Adrenal gland (tissue), 19 donors: Measurements from ENCODE around the gene TMEM88. TPM values are rescaled to one million over a fixed set of nuclear protein-coding genes. Genes with fewer than 3 reads are reported as not detected.

Source experiments
- DNase-seq, 7 donors: peaks; one replicate each; pipeline ENCODE4 v3.0.0-alpha.2; 2019 to 2020
- H3K27ac ChIP-seq, 5 donors: fragments of 200-600 bp; sonication (generic) in 4 of 5; 1 replicate in 3 of 5; 2 replicates in 2 of 5; pipeline versions ENCODE4 v1.5.1 to v1.8.0; 2016 to 2020; ENCODE audit warnings: mild to moderate bottlenecking in 1 of 5
- H3K27me3 ChIP-seq: fragments of 200-600 bp; 2 replicates; pipeline ENCODE4 v1.8.0; 2021
- H3K36me3 ChIP-seq, 2 donors: fragments of 200-600 bp; replicated peaks in 1 of 2; 1 replicate in 1 of 2; 2 replicates in 1 of 2; pipeline versions ENCODE4 v1.5.1 to v1.8.0; 2018 to 2022
- H3K4me1 ChIP-seq, 2 donors: fragments of 200-600 bp; replicated peaks in 1 of 2; 1 replicate in 1 of 2; 2 replicates in 1 of 2; pipeline versions ENCODE4 v1.5.1 to v1.8.0; 2018 to 2021
- H3K4me3 ChIP-seq, 4 donors: fragments of 200-600 bp; sonication (generic) in 3 of 4; one replicate each; pipeline ENCODE4 v1.5.1; 2016 to 2018
- H3K9me3 ChIP-seq, 3 donors: fragments of 200-600 bp; sonication (generic) in 1 of 3; replicated peaks in 1 of 3; 1 replicate in 2 of 3; 2 replicates in 1 of 3; pipeline versions ENCODE4 v1.5.1 to v1.8.0; 2016 to 2021
- POLR2A ChIP-seq, 2 donors: fragments of 450-650 bp; IDR thresholded peaks; one replicate each; pipeline ENCODE4 v1.6.1; 2017; ENCODE audit warnings: antibody characterized with exemption in 2 of 2, mild to moderate bottlenecking in 2 of 2, moderate library complexity in 1 of 2
- WGBS, 4 donors: extraction: QIAGEN DNeasy Blood & Tissue Kit in 2 of 4; methylation state at CpG; one replicate each; pipeline versions ENCODE4 v1.1.5 to v1.1.7; 2013 to 2017; 5-methylcytosine and 5-hydroxymethylcytosine counted together
- intact Hi-C, 2 donors: fragments of 100-400 bp; cut with DNase I; formaldehyde crosslinking; loops; one replicate each; pipeline versions ENCODE4 v1.14.1 to v1.15.0; 2022 to 2023
- long read RNA-seq, 10 donors: library from polyadenylated mRNA in 3 of 10; unstranded in 2 of 10; stranded (forward) in 1 of 10; transcript quantifications; one replicate each; pipeline ENCODE4 v2.0.0 and lab custom pipeline, GENCODE V29; 2021 to 2026
- polyA plus RNA-seq, 3 donors: library from polyadenylated mRNA; stranded (reverse); fragments of 200-250 nt in 2 of 3; fragments of 350-450 nt in 1 of 3; fragmentation: Illumina TruSeq in 1 of 3; extraction: RNeasy Lipid Tissue Mini Kit (QIAGEN cat#74804) in 1 of 3; gene quantifications; one replicate each; pipeline ENCODE4 v1.2.3, GENCODE V29; 2013 to 2014
- total RNA-seq, 9 donors: library from RNA; depleted of rRNA in 4 of 9; stranded (reverse); fragments of >200 nt in 4 of 9; fragments of 120-200 nt in 1 of 9; fragmentation: NEBNext Ultra II Directional in 1 of 9; extraction: Animal tissue kit (Norgen Biotek cat#: 25700) in 1 of 9; gene quantifications; one replicate each; pipeline versions ENCODE4 v1.1.0 to v1.2.4, GENCODE V29; 2013 to 2023
- TF ChIP-seq, protein P1 (sequence below), 6 experiments: fragments of 450-650 bp in 4 of 6; fragments of 200-600 bp in 2 of 6; sonication (generic) in 1 of 6; IDR thresholded peaks; 1 replicate in 5 of 6; 2 replicates in 1 of 6; pipeline versions ENCODE4 v1.5.1 to v1.8.0; 2016 to 2021; ENCODE audit warnings: antibody characterized with exemption in 6 of 6, mild to moderate bottlenecking in 2 of 6, moderate library complexity in 1 of 6
- donor health status: healthy with polysubstance abuse.
- donor health status: Bipolar disorder and iron deficiency.
- donor health status: DM: yes; HTN: yes; CAD: no.
- donor health status: DM: no; HTN: no; CAD: no.
- donor health status: DM: no; HTN: no; CAD: no.
- donor health status: DM: yes; HTN: yes; CAD: no.

Gene TMEM88, protein sequence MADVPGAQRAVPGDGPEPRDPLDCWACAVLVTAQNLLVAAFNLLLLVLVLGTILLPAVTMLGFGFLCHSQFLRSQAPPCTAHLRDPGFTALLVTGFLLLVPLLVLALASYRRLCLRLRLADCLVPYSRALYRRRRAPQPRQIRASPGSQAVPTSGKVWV
- total RNA-seq (10 to 100 TPM; 14.9 to 52.8 (median 24.0) TPM), polyA plus RNA-seq (100 to 1,000 TPM in 1 of 3 donors, 10 to 100 TPM in 1, 1 to 10 TPM in 1; 7.9 to 107 (median 70.9) TPM)
- long read RNA-seq, donor 1, transcript TMEM88-201 (2 exons, 875 nt), result major isoform, 9 of 15 reads
- long read RNA-seq, donor 1, transcript TMEM88-202 (2 exons, 510 nt), result minor isoform, 6 of 15 reads
- long read RNA-seq, donor 1, partial matches to known transcripts, result 0 of 15 reads
- long read RNA-seq, donor 1, other reads (novel, unspliced or antisense), result 0 of 15 reads
- long read RNA-seq, donor 2, transcript TMEM88-201 (2 exons, 875 nt), result major isoform, 7 of 10 reads
- long read RNA-seq, donor 2, partial matches to known transcripts, result 0 of 10 reads
- long read RNA-seq, donor 2, other reads (novel, unspliced or antisense), result 0 of 10 reads
- long read RNA-seq, donor 3, transcript TMEM88-202 (2 exons, 510 nt), result minor isoform, 6 of 14 reads
- long read RNA-seq, donor 3, transcript TMEM88-201 (2 exons, 875 nt), result major isoform, 8 of 14 reads
- long read RNA-seq, donor 3, partial matches to known transcripts, result 0 of 14 reads
- long read RNA-seq, donor 3, other reads (novel, unspliced or antisense), result 0 of 14 reads
- long read RNA-seq, donor 4, partial matches to known transcripts, result 0 of 4 reads
- long read RNA-seq, donor 4, other reads (novel, unspliced or antisense), result 0 of 4 reads
- long read RNA-seq, donor 5, transcript TMEM88-201 (2 exons, 875 nt), result major isoform, 12 of 21 reads
- long read RNA-seq, donor 5, transcript TMEM88-202 (2 exons, 510 nt), result minor isoform, 7 of 21 reads
- long read RNA-seq, donor 5, partial matches to known transcripts, result 0 of 21 reads
- long read RNA-seq, donor 5, other reads (novel, unspliced or antisense), result 2 of 21 reads
- long read RNA-seq, donor 6, partial matches to known transcripts, result 0 of 4 reads
- long read RNA-seq, donor 6, other reads (novel, unspliced or antisense), result 1 of 4 reads
- long read RNA-seq, donor 7, partial matches to known transcripts, result 0 of 7 reads
- long read RNA-seq, donor 7, other reads (novel, unspliced or antisense), result 0 of 7 reads
- long read RNA-seq, donor 8, transcript TMEM88-201 (2 exons, 875 nt), result major isoform, 15 of 612 reads
- long read RNA-seq, donor 8, partial matches to known transcripts, result 33 of 612 reads
- long read RNA-seq, donor 8, other reads (novel, unspliced or antisense), result 561 of 612 reads
- long read RNA-seq, donor 9, transcript TMEM88-201 (2 exons, 875 nt), result major isoform, 7 of 9 reads
- long read RNA-seq, donor 9, partial matches to known transcripts, result 0 of 9 reads
- long read RNA-seq, donor 9, other reads (novel, unspliced or antisense), result 0 of 9 reads
- long read RNA-seq, donor 10, transcript TMEM88-201 (2 exons, 875 nt), result major isoform, 12 of 16 reads
- long read RNA-seq, donor 10, partial matches to known transcripts, result 0 of 16 reads
- long read RNA-seq, donor 10, other reads (novel, unspliced or antisense), result 0 of 16 reads

DNA sequence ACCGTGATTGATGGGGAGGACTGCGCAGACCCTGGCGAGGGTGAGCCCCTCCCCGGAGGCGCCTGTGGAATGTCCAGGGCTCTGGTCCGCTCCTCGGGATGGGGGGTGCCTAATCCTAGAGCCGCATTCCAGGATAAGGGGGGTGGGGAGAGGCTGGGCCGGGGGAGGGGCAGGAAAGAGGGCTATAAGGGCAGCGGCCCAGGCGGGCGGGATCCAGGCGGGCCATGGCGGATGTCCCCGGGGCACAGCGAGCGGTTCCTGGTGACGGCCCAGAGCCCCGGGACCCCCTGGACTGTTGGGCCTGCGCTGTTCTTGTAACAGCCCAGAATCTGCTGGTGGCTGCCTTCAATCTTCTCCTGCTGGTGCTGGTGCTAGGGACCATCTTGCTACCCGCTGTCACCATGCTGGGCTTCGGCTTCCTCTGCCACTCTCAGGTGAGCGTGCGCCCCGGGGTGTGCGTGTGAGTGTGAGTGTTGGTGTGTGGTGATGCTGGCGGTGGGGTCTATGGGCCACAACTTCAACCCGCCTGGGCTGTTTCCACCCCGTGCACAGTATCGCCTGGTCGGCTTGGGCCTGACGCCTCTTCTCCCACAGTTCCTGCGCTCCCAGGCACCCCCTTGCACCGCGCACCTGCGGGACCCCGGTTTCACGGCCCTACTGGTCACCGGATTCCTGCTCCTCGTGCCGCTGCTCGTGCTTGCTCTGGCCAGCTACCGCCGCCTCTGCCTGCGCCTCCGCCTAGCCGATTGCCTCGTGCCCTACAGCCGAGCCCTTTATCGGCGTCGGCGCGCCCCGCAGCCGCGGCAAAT is at the start of gene TMEM88:
TMEM88 (plus strand) TSS at position 216 of the 809 bp plus-strand sequence; CDS start at position 225, 9 bp downstream.
- H3K27ac ChIP-seq, result peak within 1 kb of the TSS in 4 of 5 donors; percentile 63 to 91 (median 82)
- H3K4me3 ChIP-seq, result peak within 1 kb of the TSS in 1 of 4 donors; percentile 58
- peak in 6 of 7 donors; percentile 26 to 74 (median 48) for DNase-seq
- WGBS, 4 donors, result 45 to 54% (median 50%) methylated on average over 20 to 57 of the region's 57 CpGs
- H3K36me3 ChIP-seq, result peaks cover 0 to 42% of the 10 kb centered on the region in 2 donors
- H3K27me3 ChIP-seq, result no peaks in the 10 kb centered on the region
- peaks cover 24 to 50% of the 10 kb centered on the region in 2 donors for H3K4me1 ChIP-seq
- intact Hi-C loops, result loop anchor here (5.0 kb wide), 2 partner anchors 33 to 132 kb away; no protein-coding TSS in a partner anchor
- peak in 1 of 2 donors; percentile 16 for TF ChIP-seq POLR2A (IDR thresholded peaks at IDR 0.05)
- TF ChIP-seq, protein P1, sequence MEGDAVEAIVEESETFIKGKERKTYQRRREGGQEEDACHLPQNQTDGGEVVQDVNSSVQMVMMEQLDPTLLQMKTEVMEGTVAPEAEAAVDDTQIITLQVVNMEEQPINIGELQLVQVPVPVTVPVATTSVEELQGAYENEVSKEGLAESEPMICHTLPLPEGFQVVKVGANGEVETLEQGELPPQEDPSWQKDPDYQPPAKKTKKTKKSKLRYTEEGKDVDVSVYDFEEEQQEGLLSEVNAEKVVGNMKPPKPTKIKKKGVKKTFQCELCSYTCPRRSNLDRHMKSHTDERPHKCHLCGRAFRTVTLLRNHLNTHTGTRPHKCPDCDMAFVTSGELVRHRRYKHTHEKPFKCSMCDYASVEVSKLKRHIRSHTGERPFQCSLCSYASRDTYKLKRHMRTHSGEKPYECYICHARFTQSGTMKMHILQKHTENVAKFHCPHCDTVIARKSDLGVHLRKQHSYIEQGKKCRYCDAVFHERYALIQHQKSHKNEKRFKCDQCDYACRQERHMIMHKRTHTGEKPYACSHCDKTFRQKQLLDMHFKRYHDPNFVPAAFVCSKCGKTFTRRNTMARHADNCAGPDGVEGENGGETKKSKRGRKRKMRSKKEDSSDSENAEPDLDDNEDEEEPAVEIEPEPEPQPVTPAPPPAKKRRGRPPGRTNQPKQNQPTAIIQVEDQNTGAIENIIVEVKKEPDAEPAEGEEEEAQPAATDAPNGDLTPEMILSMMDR (IDR thresholded peaks at IDR 0.05), result no peak
- no peaks in the 10 kb centered on the region for H3K9me3 ChIP-seq

DNA sequence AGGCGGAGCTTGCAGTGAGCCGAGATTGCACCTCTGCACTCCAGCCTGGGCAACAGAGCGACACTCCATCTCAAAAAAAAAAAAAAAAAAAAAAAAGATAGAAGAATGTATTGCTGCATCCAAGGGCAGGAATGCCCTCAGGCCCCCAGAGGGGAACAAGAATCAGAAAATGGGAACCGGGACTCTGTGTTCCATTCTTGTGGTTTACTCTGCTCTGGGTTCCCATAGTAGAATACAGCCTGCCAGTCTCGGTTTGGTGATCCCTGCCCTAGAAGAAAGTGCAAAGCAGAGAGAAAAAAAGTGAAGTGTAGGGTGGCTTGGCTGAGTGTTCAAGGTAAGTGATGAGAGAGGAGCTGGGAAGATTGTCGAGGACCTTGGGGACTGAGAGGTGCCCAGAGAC is 48.3 kb upstream of the TMEM88 start:
- H3K27ac ChIP-seq, result no peak overlapping the region
- TF ChIP-seq, protein P1 (IDR thresholded peaks at IDR 0.05), result no peak
- TF ChIP-seq POLR2A (IDR thresholded peaks at IDR 0.05), result no peak
- H3K4me1 ChIP-seq, result no peaks in the 10 kb centered on the region
- intact Hi-C loops, result no loop called here
- H3K9me3 ChIP-seq, result no peaks in the 10 kb centered on the region
- H3K4me3 ChIP-seq, result no peak overlapping the region
- no peaks in the 10 kb centered on the region for H3K36me3 ChIP-seq
- WGBS, 4 donors, result 68 to 84% (median 76%) methylated on average over 6 of the region's 6 CpGs
- no peak for DNase-seq
- H3K27me3 ChIP-seq, result peaks cover 7% of the 10 kb centered on the region

DNA sequence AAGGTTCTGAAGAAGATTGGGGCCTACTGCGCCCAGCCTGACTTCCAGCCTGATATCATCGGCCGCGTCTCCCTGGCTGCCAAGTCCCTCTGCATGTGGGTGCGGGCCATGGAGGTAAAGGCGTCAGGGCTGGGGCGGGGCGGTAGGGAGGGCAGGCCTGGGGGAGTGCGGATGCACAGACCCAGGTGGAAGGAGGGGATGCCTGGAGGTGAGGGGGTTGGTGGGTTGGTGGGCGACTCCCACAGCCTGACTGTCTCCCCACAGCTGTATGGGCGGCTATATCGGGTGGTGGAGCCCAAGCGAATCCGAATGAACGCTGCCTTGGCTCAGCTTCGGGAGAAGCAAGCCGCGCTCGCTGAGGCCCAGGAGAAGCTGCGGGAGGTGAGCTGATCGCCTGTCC is 47.7 kb upstream of the TMEM88 start:
- Histone ChIP-seq H3K4me1 (no peaks in the 10 kb centered on the region), H3K27ac (no peak overlapping the region), H3K27me3 (peaks cover 7% of the 10 kb centered on the region), H3K36me3 (no peaks in the 10 kb centered on the region), H3K4me3 (no peak overlapping the region), H3K9me3 (no peaks in the 10 kb centered on the region)
- no peak for DNase-seq
- intact Hi-C loops, result no loop called here
- WGBS, 4 donors, result 87 to 92% (median 90%) methylated on average over 18 to 21 of the region's 21 CpGs
- no peak for TF ChIP-seq POLR2A (IDR thresholded peaks at IDR 0.05)
- TF ChIP-seq, protein P1 (IDR thresholded peaks at IDR 0.05), result no peak
